Ishikawa (cell line): ENCODE measurements around the gene CACUL1.

Experiments used
- CEBPB ChIP-seq: IDR thresholded peaks from 2 replicates; pipeline ENCODE4 v1.6.1; 2012
- CREB1 ChIP-seq: IDR thresholded peaks from 2 replicates; pipeline ENCODE4 v1.6.1; 2012; ENCODE audit warnings: low read depth
- EGR1 ChIP-seq: IDR thresholded peaks from 2 replicates; pipeline ENCODE4 v1.6.1; 2012
- EP300 ChIP-seq: IDR thresholded peaks from 2 replicates; pipeline ENCODE4 v1.6.1; 2012; ENCODE audit warnings: borderline replicate concordance
- FOXM1 ChIP-seq: IDR thresholded peaks from 2 replicates; pipeline ENCODE4 v1.6.1; 2012; ENCODE audit warnings: low read depth, borderline replicate concordance
- NFIC ChIP-seq: IDR thresholded peaks from 2 replicates; pipeline ENCODE4 v1.6.1; 2012
- RAD21 ChIP-seq: IDR thresholded peaks from 2 replicates; pipeline ENCODE4 v1.6.1; 2012; ENCODE audit warnings: low read depth
- TAF1 ChIP-seq: IDR thresholded peaks from 2 replicates; pipeline ENCODE4 v1.6.1; 2012; ENCODE audit warnings: low read depth, mild to moderate bottlenecking
- TCF12 ChIP-seq: IDR thresholded peaks from 2 replicates; pipeline ENCODE4 v1.6.1; 2012; ENCODE audit warnings: low read depth
- TEAD4 ChIP-seq: IDR thresholded peaks from 2 replicates; pipeline ENCODE4 v1.6.1; 2012
- YY1 ChIP-seq: IDR thresholded peaks from 2 replicates; pipeline ENCODE4 v1.6.1; 2012; ENCODE audit warnings: low read depth
- TF ChIP-seq, protein P1 (sequence below): IDR thresholded peaks from 2 replicates; pipeline ENCODE4 v1.6.1; 2012
- TF ChIP-seq, protein P2 (sequence below): IDR thresholded peaks from 2 replicates; pipeline ENCODE4 v1.6.1; 2012; ENCODE audit warnings: low read depth, mild to moderate bottlenecking
- TF ChIP-seq, protein P3 (sequence below): IDR thresholded peaks from 2 replicates; pipeline ENCODE4 v1.6.1; 2012

DNA sequence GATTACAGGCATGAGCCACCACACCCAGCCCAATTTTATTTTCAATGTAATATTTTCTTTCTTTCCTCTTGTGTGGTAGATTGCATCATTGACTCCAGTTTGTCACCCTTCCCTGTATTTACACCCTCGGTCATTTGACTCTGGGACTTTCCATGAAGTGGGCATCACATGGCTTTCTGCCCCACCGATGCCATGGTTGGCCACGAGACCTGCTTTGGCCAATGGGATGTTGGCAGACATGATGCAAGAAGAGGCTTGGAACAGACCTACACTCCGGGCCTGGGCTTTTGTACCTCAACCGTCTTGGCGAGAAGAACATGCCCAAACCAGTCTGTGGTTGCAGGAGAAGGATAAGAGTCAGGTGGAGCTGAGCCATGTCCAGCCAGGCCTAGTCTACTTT is 38.8 kb upstream of the CACUL1 start:
- TF ChIP-seq CREB1 (no peak), TCF12 (no peak), FOXM1 (no peak), YY1 (no peak), EP300 (no peak), TAF1 (no peak), NFIC (no peak), EGR1 (no peak), TEAD4 (no peak), RAD21 (no peak), CEBPB (no peak)
- TF ChIP-seq, protein P1, sequence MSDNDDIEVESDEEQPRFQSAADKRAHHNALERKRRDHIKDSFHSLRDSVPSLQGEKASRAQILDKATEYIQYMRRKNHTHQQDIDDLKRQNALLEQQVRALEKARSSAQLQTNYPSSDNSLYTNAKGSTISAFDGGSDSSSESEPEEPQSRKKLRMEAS, result no peak
- TF ChIP-seq, protein P2, sequence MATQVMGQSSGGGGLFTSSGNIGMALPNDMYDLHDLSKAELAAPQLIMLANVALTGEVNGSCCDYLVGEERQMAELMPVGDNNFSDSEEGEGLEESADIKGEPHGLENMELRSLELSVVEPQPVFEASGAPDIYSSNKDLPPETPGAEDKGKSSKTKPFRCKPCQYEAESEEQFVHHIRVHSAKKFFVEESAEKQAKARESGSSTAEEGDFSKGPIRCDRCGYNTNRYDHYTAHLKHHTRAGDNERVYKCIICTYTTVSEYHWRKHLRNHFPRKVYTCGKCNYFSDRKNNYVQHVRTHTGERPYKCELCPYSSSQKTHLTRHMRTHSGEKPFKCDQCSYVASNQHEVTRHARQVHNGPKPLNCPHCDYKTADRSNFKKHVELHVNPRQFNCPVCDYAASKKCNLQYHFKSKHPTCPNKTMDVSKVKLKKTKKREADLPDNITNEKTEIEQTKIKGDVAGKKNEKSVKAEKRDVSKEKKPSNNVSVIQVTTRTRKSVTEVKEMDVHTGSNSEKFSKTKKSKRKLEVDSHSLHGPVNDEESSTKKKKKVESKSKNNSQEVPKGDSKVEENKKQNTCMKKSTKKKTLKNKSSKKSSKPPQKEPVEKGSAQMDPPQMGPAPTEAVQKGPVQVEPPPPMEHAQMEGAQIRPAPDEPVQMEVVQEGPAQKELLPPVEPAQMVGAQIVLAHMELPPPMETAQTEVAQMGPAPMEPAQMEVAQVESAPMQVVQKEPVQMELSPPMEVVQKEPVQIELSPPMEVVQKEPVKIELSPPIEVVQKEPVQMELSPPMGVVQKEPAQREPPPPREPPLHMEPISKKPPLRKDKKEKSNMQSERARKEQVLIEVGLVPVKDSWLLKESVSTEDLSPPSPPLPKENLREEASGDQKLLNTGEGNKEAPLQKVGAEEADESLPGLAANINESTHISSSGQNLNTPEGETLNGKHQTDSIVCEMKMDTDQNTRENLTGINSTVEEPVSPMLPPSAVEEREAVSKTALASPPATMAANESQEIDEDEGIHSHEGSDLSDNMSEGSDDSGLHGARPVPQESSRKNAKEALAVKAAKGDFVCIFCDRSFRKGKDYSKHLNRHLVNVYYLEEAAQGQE, result no peak
- TF ChIP-seq, protein P3, sequence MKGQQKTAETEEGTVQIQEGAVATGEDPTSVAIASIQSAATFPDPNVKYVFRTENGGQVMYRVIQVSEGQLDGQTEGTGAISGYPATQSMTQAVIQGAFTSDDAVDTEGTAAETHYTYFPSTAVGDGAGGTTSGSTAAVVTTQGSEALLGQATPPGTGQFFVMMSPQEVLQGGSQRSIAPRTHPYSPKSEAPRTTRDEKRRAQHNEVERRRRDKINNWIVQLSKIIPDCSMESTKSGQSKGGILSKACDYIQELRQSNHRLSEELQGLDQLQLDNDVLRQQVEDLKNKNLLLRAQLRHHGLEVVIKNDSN, result no peak
